Measurements from ENCODE around the gene CNTROB.

Gene CNTROB

DNA sequence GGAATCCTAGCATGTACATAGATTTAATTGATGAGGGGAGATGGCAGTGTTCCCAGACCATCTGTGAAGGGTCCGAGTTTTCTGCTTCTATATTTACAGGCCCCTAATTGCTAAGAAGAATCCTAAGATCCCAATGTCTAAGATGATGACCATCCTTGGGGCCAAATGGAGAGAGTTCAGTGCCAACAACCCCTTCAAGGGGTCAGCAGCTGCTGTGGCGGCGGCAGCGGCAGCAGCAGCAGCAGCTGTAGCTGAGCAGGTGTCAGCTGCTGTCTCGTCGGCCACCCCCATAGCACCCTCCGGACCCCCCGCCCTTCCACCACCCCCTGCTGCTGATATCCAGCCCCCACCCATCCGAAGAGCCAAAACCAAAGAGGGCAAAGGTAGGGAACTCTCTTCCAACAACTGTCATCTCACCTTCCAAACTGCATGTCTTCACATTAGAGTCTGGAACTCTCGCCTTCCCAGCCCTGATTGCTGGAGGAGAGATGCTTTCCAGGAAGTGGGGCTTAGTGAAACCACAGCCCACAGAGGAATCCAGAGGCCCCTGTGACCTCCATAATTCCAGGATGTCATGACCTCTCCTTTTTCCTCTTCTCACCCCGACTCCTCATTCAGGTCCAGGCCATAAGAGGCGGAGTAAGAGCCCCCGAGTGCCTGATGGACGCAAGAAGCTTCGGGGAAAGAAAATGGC lies 38.7 kb upstream of the CNTROB start:
- peaks cover 45% of the 10 kb centered on the region for H3K36me3 Mint-ChIP-seq (ENCODE audit: low read depth)
- H3K4me1 Mint-ChIP-seq (ENCODE audit: low read depth), result peaks cover 12% of the 10 kb centered on the region
- H3K4me3 Mint-ChIP-seq, result no peak overlapping the region
- H3K27me3 Mint-ChIP-seq (ENCODE audit: low read depth), result no peaks in the 10 kb centered on the region
- H3K9me3 Mint-ChIP-seq, result no peaks in the 10 kb centered on the region
- no peak overlapping the region for H3K27ac Mint-ChIP-seq

- Mint-ChIP-seq H3K36me3 (ENCODE audit: low read depth) (peaks cover 50% of the 10 kb centered on the region), H3K27ac (no peak overlapping the region), H3K4me1 (ENCODE audit: low read depth) (peaks cover 11% of the 10 kb centered on the region), H3K9me3 (no peaks in the 10 kb centered on the region), H3K4me3 (no peak overlapping the region), H3K27me3 (ENCODE audit: low read depth) (no peaks in the 10 kb centered on the region)
These were observed 37.8 kb upstream of the CNTROB start for GRCh38 chr17:7894226-7894625.

GRCh38 chr17:7894866-7895265 lies 37.1 kb upstream of the CNTROB start:
- Mint-ChIP-seq H3K9me3 (no peaks in the 10 kb centered on the region), H3K27ac (no peak overlapping the region), H3K4me1 (ENCODE audit: low read depth) (peaks cover 8% of the 10 kb centered on the region), H3K36me3 (ENCODE audit: low read depth) (peaks cover 55% of the 10 kb centered on the region), H3K4me3 (no peak overlapping the region), H3K27me3 (ENCODE audit: low read depth) (no peaks in the 10 kb centered on the region)

DNA sequence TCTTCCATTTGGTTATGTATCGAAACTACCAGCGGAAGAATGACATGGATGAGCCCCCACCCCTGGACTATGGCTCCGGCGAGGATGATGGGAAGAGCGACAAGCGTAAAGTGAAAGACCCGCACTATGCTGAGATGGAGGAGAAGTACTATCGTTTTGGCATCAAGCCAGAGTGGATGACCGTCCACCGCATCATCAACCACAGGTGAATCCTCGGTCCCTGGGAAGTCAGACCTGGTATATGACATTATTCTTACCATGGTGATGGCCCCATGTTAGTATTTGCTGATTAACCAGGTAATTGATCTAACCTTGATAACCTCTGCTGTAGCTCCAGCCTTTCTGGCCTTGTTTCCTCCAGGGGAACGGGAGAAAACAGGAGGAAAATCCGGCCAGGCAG lies 34.9 kb upstream of the CNTROB start:
- Mint-ChIP-seq H3K36me3 (ENCODE audit: low read depth) (peaks cover 64% of the 10 kb centered on the region), H3K27ac (no peak overlapping the region), H3K9me3 (no peaks in the 10 kb centered on the region), H3K4me1 (ENCODE audit: low read depth) (peaks cover 4% of the 10 kb centered on the region), H3K27me3 (ENCODE audit: low read depth) (no peaks in the 10 kb centered on the region), H3K4me3 (no peak overlapping the region)

GRCh38 chr17:7897773-7898172 lies 34.2 kb upstream of the CNTROB start:
- Mint-ChIP-seq H3K36me3 (ENCODE audit: low read depth) (peaks cover 67% of the 10 kb centered on the region), H3K27me3 (ENCODE audit: low read depth) (no peaks in the 10 kb centered on the region), H3K27ac (no peak overlapping the region), H3K4me3 (no peak overlapping the region), H3K4me1 (ENCODE audit: low read depth) (peaks cover 3% of the 10 kb centered on the region), H3K9me3 (no peaks in the 10 kb centered on the region)

- H3K27ac Mint-ChIP-seq, result no peak overlapping the region
- H3K4me3 Mint-ChIP-seq, result no peak overlapping the region
- H3K4me1 Mint-ChIP-seq (ENCODE audit: low read depth), result no peaks in the 10 kb centered on the region
- H3K9me3 Mint-ChIP-seq, result no peaks in the 10 kb centered on the region
- H3K27me3 Mint-ChIP-seq (ENCODE audit: low read depth), result no peaks in the 10 kb centered on the region
- peaks cover 72% of the 10 kb centered on the region for H3K36me3 Mint-ChIP-seq (ENCODE audit: low read depth)
These were observed 28.6 kb upstream of the CNTROB start for GRCh38 chr17:7903154-7904103.

- H3K4me1 Mint-ChIP-seq (ENCODE audit: low read depth), result peaks cover 7% of the 10 kb centered on the region
- no peak overlapping the region for H3K27ac Mint-ChIP-seq
- H3K27me3 Mint-ChIP-seq (ENCODE audit: low read depth), result no peaks in the 10 kb centered on the region
- H3K36me3 Mint-ChIP-seq (ENCODE audit: low read depth), result peaks cover 52% of the 10 kb centered on the region
- H3K4me3 Mint-ChIP-seq, result no peak overlapping the region
- no peaks in the 10 kb centered on the region for H3K9me3 Mint-ChIP-seq
These were observed 22.9 kb upstream of the CNTROB start for GRCh38 chr17:7909089-7909488.

GRCh38 chr17:7910281-7910680 lies 21.7 kb upstream of the CNTROB start:
- H3K27me3 Mint-ChIP-seq (ENCODE audit: low read depth), result no peaks in the 10 kb centered on the region
- H3K36me3 Mint-ChIP-seq (ENCODE audit: low read depth), result peaks cover 40% of the 10 kb centered on the region
- H3K4me1 Mint-ChIP-seq (ENCODE audit: low read depth), result peaks cover 16% of the 10 kb centered on the region
- no peak overlapping the region for H3K4me3 Mint-ChIP-seq
- no peaks in the 10 kb centered on the region for H3K9me3 Mint-ChIP-seq
- H3K27ac Mint-ChIP-seq, result no peak overlapping the region

DNA sequence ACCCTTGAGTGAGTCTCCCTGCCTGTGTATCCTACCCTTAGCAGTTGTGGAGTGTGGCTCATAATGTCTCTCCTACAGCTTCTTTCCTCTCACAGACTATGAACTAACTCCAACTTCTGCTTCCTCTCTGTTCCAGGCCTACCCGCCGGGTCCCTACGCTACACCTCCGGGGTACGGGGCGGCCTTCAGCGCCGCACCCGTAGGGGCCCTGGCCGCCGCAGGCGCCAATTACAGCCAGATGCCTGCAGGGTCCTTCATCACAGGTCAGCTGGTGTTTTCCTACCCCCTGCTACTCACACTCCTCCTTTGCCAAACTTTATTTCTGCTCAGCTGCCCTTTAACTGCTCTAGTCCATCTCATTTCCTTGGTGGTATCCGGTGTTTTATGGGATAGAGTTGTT lies 21.3 kb upstream of the CNTROB start:
- Mint-ChIP-seq H3K27ac (no peak overlapping the region), H3K4me1 (ENCODE audit: low read depth) (peaks cover 18% of the 10 kb centered on the region), H3K27me3 (ENCODE audit: low read depth) (no peaks in the 10 kb centered on the region), H3K36me3 (ENCODE audit: low read depth) (peaks cover 37% of the 10 kb centered on the region), H3K4me3 (no peak overlapping the region), H3K9me3 (no peaks in the 10 kb centered on the region)

DNA sequence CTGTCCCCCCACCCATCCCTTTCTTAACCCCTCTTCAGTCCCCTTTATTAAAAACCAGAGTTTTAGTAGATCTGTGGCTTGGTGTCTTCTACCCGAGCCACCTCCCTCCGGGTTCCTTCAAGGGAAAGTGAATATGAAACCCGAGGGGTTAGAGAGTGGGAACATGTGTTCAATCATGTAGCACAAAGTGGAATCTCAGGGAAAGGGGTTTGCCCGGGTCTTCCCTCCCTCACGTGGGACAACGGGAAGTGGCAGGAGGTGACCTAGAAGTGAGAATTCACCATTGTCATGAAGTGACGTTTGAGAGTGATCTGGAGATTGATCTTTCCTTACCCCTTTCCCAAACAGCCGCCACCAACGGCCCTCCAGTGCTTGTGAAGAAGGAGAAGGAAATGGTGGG lies 20.9 kb upstream of the CNTROB start:
- Mint-ChIP-seq H3K36me3 (ENCODE audit: low read depth) (peaks cover 37% of the 10 kb centered on the region), H3K27me3 (ENCODE audit: low read depth) (no peaks in the 10 kb centered on the region), H3K4me3 (no peak overlapping the region)

GRCh38 chr17:7912927-7913524 lies 19.0 kb upstream of the CNTROB start:
- H3K9me3 Mint-ChIP-seq, result no peaks in the 10 kb centered on the region
- H3K36me3 Mint-ChIP-seq (ENCODE audit: low read depth), result peaks cover 27% of the 10 kb centered on the region
- no peaks in the 10 kb centered on the region for H3K27me3 Mint-ChIP-seq (ENCODE audit: low read depth)
- H3K4me1 Mint-ChIP-seq (ENCODE audit: low read depth), result peaks cover 27% of the 10 kb centered on the region
- H3K27ac Mint-ChIP-seq, result peak overlapping the region; percentile 49
- peak overlapping the region; percentile 65 for H3K4me3 Mint-ChIP-seq

More for the DNA sequence above, 20.9 kb upstream of the CNTROB start:
- Mint-ChIP-seq H3K4me1 (ENCODE audit: low read depth) (peaks cover 18% of the 10 kb centered on the region), H3K9me3 (no peaks in the 10 kb centered on the region), H3K27ac (no peak overlapping the region)

DNA sequence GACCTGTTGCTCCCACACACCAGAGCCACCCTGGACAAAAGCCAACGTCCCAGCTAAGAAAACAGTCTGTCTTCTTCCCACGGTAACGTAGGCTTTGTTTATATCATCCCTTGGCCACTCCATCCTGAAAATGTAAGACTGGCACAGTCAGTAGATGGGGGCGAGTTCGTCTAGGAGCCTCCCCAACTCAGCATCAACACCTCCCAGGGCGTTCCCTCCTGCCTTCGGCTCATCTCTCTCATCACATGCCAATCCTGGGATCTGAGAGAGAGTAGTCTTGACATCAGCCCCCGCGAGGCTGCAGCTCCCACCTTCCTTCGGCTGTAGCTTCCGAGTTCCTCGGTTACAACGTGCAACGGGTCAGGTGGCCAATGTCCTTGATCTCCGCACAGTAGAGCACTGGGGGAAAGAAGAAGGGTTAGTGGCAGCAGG lies 16.8 kb upstream of the CNTROB start:
- peak overlapping the region; percentile 97 for H3K4me3 Mint-ChIP-seq

GRCh38 chr17:7915611-7916384 lies 16.2 kb upstream of the CNTROB start, which contains the start of gene RNF227:
Gene RNF227, minus strand, starts transcription at chr17:7916289. Its CDS starts 94 bp downstream, at chr17:7916195.
- H3K36me3 Mint-ChIP-seq (ENCODE audit: low read depth), result peaks cover 12% of the 10 kb centered on the region
- peak within 1 kb of the TSS; percentile 97 for H3K4me3 Mint-ChIP-seq
- H3K27ac Mint-ChIP-seq, result peak within 1 kb of the TSS; percentile 94
- peaks cover 27% of the 10 kb centered on the region for H3K4me1 Mint-ChIP-seq (ENCODE audit: low read depth)
- H3K27me3 Mint-ChIP-seq (ENCODE audit: low read depth), result no peaks in the 10 kb centered on the region
- H3K9me3 Mint-ChIP-seq, result no peaks in the 10 kb centered on the region

More for the DNA sequence above, 16.8 kb upstream of the CNTROB start:
- Mint-ChIP-seq H3K9me3 (no peaks in the 10 kb centered on the region), H3K36me3 (ENCODE audit: low read depth) (peaks cover 15% of the 10 kb centered on the region), H3K27me3 (ENCODE audit: low read depth) (no peaks in the 10 kb centered on the region), H3K4me1 (ENCODE audit: low read depth) (peaks cover 27% of the 10 kb centered on the region), H3K27ac (peak overlapping the region; percentile 94)

GRCh38 chr17:7916385-7916682 lies 15.7 kb upstream of the CNTROB start:
- H3K27ac Mint-ChIP-seq, result peak overlapping the region; percentile 90

More at GRCh38 chr17:7916385-7916682, 15.7 kb upstream of the CNTROB start:
- no peaks in the 10 kb centered on the region for H3K9me3 Mint-ChIP-seq
- peaks cover 7% of the 10 kb centered on the region for H3K36me3 Mint-ChIP-seq (ENCODE audit: low read depth)
- H3K4me1 Mint-ChIP-seq (ENCODE audit: low read depth), result peaks cover 27% of the 10 kb centered on the region
- H3K4me3 Mint-ChIP-seq, result peak overlapping the region; percentile 70
- no peaks in the 10 kb centered on the region for H3K27me3 Mint-ChIP-seq (ENCODE audit: low read depth)

All from T-helper 1 cell treated with Interleukin-12 subunit alpha and Interleukin-12 subunit beta and Interleukin-4 antibody, amounts not matched to agents 30 μg/mL and 1 μg/mL, for 36 hours (primary cell).